Suppressor macrophage treated with lipopolysaccharide for 4 hours (primary cell): Measurements from ENCODE around the gene TGFB2.

Experiments
- DNase-seq: peaks from one replicate; pipeline ENCODE4 v3.0.0-alpha.2; 2020

The TGFB2 gene

DNA sequence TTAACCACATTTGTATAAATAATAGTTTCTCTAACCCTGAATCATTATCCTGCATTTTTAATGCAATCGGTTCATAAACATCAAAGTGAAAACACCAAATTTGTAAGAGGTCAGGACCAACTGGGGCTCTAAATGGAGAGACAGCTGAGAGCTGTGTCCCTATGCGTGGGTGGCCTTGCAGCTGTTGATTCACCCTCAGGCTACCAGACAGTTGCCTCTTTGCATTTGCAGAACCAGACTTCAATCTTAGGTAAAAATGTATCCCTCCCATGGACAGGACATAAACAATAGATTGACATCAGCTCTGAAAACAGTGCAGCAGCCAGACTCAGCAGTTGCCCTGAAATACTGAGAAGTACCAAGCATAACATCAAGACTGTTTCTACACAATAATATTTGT, 8.8 kb upstream of the TGFB2 start:
- no peak for DNase-seq

DNA sequence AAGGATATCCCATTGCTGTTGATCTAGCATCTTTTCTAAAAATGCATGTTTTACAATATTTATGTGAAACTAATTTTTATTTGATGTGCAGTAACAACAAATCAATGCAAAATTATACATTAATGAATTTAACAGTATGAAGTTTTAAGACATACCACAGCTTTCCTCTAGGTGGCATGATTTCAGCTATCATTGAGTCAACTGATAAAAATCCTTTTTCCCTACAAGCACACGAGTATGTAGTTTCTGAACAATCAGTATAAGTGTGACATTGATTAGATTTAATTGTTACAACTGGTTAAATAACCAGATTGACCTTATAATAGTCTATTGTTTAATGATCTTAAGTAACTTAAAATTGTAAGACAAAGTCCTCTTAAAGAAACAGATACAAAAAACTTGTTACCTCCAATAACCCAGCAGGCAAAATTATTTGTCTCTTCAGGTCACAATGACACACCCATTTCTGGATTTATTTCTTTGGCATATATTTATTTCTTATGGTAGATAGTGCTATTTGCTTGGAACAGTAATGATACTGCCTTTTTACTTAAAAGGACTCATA, 5.8 kb upstream of the TGFB2 start:
- peak; percentile 54 for DNase-seq

DNA sequence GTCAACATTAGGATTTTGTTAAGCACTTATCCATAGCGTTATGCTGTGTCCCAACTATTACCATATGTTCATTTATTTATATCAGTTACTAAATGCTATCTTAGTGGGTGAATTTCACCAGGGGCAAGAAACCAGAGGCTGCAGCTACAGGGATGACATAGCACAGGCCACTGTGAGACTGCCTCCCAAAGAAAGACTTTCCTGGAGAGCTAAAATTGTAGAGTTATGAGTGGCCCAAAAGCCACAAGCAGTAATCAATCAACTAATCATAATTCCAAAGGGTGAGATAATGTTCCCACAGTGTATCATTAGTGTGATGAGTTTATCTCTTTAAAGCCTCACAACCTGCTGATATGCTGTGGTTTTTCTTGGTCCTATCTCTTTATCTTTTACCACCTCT, 3.8 kb upstream of the TGFB2 start:
- DNase-seq: no peak

DNA sequence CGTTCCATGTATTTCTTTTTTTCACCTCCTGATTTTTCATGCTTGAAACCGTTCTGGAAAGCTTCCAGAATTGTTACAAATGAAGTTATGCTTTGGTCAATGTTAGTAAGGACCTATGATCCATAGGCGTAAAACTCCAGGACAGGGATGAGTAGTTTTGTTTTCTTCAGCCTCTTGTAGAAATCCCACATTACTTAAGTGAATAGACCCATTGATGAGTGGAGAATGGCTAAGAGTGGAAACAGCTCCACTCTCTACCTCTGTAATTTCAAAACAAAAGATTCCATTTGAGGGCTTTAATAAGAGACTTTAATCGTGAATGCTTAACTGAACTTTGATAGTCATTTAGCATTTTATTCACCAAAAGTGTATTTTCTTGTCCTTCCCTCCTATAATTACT, 3.0 kb upstream of the TGFB2 start:
- no peak for DNase-seq

DNA sequence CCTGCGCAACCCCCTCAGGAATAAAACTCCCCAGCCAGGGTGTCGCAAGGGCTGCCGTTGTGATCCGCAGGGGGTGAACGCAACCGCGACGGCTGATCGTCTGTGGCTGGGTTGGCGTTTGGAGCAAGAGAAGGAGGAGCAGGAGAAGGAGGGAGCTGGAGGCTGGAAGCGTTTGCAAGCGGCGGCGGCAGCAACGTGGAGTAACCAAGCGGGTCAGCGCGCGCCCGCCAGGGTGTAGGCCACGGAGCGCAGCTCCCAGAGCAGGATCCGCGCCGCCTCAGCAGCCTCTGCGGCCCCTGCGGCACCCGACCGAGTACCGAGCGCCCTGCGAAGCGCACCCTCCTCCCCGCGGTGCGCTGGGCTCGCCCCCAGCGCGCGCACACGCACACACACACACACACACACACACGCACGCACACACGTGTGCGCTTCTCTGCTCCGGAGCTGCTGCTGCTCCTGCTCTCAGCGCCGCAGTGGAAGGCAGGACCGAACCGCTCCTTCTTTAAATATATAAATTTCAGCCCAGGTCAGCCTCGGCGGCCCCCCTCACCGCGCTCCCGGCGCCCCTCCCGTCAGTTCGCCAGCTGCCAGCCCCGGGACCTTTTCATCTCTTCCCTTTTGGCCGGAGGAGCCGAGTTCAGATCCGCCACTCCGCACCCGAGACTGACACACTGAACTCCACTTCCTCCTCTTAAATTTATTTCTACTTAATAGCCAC, 696 bp downstream of the TGFB2 start:
- DNase-seq: peak; percentile 37

DNA sequence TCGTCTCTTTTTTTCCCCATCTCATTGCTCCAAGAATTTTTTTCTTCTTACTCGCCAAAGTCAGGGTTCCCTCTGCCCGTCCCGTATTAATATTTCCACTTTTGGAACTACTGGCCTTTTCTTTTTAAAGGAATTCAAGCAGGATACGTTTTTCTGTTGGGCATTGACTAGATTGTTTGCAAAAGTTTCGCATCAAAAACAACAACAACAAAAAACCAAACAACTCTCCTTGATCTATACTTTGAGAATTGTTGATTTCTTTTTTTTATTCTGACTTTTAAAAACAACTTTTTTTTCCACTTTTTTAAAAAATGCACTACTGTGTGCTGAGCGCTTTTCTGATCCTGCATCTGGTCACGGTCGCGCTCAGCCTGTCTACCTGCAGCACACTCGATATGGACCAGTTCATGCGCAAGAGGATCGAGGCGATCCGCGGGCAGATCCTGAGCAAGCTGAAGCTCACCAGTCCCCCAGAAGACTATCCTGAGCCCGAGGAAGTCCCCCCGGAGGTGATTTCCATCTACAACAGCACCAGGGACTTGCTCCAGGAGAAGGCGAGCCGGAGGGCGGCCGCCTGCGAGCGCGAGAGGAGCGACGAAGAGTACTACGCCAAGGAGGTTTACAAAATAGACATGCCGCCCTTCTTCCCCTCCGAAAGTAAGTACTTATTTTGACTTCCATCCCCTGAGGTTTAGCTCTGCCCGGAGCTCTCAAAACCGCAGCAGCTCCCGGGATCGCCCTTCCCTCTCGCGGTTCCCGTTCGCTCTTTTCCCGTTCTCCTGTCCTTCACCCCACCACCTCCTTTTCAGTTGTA, 1.5 kb downstream of the TGFB2 start:
- peak; percentile 24 for DNase-seq

DNA sequence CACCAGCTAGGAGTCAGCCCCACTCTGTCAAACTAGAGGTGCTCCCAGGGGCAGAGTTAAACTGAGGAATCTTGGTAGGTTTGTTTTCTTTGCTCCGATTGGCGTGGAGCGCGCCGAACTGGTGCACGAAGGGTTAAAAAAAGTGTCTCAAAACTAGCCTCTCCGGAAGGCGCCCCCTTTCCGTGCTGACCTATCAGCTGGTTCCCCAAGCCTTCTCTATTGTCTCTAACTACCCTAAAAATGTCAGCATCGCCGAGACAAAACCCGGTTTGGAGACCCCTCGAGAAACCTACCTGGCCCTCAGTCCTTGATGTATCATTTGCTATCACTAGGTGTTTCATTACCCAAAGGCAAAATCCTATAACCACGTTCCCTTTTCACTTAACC, 2.2 kb downstream of the TGFB2 start:
- DNase-seq: no peak

DNA sequence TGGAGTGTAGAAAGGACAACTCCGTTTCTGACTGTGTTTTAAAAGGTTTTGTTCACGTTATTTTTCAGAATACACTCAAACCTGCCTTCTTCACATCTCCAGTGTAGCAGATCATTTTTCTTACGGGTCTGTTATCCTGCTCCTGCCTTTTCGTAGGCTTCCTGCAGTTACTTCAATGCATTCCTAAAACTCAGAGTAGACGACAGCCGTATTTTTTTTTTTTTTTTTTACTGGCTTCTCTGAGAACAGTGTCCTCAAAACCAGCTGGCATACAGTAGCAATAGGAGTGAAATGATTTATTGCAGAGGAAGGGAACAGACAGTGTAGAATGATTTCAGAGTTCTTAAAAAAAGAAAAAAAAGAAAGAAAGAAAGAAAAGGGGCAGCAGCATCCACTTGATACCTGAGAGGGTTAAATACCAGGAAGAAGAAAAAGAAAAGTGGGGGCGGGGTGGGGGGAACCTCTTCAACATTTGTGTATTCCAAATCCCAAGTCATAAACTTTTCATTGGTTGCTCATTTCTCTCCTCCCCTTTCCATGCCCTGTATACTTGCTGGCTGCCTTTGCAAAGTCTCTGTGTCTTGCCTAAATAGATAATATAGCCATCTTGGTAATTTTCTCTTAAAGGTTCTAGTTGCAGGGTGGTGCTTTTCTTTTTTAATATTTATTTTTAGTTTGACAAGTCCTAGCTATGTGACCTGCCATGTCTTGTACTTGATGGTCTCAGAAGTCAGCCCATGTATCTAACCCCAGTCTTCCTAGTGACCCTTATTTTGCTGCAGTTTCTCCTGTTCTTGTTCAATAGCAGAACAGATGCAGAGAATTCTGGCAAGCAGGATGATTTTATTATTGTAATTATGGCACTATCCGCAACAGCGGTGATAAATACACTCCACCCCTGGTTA, 2.8 kb downstream of the TGFB2 start:
- DNase-seq: no peak

DNA sequence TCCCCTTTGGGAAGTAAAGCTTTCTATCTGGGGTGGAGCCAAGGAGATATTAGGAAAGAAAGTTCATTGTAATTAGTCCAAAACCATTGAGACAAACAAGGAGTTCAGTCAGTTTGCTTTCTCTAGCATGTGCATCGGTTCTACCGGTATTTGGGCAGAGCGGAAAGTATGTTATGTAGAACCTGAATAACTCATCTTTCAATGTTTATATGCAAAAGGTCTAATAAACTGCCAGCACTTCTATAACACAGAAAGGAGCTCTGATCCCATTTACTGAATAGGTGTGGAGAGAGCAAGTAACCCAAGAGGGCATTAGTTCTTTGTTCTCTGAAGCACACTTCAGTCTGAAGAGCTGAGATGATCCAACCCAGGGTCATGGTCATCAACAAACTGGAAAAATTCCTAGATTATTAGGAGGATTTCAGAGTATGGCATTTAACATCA, 3.5 kb downstream of the TGFB2 start:
- DNase-seq: no peak

DNA sequence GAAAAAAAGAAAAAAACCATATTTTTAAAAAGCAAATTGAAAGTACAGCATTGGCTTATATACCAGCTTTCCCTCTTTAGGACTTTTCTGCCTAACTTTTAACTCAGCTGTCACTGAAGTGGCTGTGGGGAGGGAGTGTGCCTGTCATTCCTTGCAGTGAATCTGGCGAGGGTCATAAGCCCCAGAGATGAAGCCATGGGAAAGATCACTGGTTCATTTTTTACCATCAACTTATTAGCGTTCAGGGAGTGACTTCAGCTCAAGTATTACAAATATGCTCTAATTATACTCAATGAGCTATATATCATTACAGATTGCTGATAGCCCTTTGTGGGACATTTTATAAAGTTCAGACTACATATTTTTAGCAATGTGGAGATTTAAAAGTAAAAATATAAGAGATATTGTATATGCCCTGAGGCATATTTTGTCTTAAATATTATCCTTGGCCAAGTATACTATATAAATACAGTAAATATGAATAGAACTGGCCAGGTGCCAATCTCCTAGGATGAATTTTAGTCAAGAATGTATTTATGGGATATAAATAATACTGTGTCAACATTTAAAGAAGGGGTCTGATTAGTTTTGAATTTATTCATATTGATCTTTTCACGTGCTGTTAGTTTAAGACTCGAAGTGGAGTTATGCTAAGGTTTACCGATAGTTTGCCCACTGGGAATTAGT, 4.4 kb downstream of the TGFB2 start:
- DNase-seq: no peak

DNA sequence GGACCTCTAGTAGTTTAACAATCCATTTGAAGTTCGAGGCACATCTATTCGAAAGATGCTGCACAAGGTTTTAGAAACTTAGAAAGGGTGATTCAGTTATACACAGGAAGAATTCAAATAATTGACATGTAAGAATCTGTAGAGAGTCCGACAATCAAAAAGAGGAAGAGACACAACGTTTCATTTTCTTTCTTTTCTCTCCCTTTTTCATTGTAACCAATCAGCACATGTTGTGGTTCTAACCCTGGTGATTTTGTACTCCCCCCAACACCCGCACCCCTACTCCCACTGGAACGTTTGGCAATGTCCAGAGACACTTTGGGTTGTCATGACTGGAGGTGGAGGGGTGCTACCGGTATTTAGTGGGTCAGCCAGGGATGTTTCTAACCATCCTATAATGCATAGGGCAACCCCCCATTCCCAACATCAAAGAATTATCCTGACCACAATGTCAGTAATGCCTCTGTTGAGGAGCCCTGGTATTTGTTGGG, 4.9 kb downstream of the TGFB2 start:
- peak; percentile 21 for DNase-seq

DNA sequence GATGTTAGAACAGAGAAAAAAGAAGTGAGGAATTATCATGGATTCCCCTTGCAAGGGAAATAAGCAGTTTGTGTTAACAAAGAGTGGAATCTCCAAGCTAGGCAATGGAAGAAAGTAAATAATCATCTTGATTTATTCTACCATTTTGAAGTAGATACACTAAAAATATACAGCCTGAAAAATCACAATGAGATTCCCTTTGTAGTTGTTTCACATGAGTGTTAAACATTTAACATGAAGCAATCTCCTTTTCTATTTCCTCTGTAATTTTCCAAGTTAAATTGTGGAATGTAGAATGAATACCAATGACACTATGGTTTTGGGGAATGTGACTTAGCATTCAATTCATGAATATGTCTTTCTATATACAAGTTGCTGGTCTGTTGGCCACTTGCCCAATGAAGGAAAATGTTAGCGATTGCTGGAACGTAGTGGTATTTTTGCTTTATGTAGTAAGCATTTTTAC, 5.7 kb downstream of the TGFB2 start:
- peak; percentile 39 for DNase-seq

DNA sequence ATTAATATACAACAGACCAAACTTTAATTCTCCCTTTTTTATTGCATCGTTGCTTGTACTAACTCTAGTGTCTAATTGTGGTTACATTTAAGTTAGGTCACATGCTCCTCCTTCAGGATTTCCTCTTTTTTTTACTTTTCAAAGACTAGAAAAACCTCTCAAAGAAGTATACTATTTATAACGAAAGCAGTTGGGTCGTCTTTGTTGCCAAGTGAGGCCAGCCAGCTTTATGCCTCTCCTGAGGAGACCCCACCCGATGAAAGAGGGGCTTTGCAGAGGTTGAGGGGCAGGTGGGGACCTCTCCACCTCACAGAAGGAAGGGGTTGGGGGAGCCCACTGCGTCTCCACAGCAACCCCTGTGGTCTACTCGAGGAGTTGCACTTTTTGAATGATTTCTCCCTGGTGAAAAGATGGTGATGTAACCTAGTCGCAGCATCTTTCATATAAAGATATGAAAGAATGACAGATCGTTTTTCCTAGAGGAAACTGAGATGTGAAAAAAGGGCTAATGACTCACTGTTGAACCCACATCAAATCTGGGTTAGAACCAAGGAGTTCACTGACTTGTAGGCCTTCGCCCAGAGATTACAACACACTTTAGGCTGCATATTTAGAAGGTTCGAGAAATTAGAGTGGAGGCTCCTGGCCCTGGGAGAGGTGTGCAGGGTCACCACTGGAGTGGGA, 6.4 kb downstream of the TGFB2 start:
- peak; percentile 58 for DNase-seq

DNA sequence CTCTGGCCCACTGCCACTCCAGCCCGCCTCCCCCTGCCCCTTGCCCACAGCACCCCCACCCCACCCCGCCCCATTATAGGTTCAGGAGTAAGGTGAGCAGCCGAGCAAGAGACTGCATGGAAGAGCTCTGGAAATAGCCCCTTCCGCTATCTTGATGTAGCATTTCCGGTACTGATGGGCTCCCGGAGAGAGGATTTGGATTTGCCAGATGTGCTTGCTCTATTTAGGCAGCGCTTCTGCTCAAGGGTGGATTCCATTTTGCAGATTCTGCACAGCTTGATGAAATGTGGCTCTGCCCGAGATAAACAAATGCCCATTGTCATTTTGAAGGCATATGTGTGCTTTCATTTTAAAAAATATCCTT, 6.9 kb downstream of the TGFB2 start:
- no peak for DNase-seq

DNA sequence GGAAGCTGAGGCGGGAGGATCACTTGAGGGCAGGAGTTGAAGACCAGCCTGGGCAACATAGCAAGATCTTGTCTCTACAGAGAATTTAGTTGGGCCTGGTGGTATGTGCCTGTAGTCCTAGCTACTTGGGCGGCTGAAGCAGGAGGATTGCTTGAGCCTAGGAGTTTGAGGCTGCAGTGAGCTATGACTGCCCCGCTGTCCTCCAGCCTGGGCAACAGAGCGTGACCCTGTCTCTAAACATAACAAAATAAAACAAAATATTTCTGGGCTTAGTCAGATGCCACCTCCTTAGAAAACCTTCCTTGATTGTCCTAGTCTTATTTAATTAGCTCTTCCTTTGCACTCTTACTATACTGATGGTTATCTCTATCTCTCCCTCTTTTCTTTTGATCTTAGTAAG, 8.5 kb downstream of the TGFB2 start:
- no peak for DNase-seq

DNA sequence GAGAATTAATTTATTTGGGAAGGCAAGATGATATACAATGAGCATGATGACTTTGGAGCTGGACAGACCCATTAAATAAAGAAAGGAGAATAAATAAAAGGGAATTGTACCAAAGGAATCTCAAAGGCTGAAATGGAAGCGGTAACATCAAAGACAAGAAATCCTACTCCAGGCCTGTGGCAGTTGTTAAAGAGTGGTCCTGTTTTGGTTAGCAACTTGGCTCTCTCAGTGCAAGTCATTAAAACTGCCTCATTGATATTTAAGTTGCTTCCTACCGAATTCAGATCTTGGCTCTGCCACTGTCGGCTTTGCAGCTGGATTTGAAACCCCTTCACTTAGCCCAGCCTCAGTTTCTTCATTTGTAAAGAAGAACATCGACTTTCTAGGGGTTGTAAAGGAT, 10.1 kb downstream of the TGFB2 start:
- DNase-seq: no peak

DNA sequence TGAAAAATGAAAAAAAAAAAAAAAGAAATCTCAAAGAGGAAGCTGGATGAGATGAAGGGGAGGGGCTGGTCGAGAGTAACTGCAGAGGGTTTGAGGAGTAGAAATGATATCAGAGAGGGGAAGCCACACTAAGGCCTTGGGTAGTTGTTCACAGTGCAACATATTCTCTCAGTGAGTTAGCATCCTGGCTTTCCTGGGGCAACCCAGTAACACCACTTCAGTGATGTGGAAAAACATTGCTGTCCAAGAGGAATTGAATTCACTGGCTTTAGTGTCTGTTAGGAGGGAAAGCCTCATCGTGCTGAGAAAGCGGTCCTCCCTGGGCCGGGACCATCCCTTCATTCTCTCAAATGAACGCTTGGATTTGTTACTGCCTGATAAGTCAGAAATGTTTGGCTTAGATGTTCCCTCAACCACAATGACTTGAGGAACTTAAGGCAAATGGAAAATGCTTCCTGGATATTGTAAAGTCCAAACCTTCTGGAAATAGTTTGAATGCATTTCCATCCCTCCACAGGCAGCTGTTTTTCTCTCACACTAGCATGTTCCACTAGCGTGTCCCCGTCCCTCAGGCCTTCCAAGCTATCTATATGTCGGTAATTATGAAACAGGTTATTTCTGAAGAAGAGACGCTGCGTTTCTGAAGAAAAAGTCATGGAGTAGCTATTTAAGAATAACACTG, 12.2 kb downstream of the TGFB2 start:
- DNase-seq: peak; percentile 12

DNA sequence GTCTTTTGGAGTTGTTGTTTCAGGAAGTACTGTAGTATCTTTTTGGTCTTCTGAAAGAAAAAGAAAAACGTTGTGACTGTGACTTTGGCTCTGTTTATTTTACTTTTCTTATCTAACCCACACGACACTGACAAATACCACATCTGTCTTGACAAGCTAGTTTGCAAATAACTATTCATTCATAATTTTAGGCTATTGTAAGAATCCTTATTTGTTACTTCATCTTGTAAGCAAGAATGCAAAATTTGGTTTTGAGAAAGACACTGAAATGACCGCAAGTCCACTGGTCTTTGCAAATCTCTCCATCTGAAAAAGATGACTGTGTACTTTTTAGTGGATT, 12.7 kb downstream of the TGFB2 start:
- DNase-seq: no peak

DNA sequence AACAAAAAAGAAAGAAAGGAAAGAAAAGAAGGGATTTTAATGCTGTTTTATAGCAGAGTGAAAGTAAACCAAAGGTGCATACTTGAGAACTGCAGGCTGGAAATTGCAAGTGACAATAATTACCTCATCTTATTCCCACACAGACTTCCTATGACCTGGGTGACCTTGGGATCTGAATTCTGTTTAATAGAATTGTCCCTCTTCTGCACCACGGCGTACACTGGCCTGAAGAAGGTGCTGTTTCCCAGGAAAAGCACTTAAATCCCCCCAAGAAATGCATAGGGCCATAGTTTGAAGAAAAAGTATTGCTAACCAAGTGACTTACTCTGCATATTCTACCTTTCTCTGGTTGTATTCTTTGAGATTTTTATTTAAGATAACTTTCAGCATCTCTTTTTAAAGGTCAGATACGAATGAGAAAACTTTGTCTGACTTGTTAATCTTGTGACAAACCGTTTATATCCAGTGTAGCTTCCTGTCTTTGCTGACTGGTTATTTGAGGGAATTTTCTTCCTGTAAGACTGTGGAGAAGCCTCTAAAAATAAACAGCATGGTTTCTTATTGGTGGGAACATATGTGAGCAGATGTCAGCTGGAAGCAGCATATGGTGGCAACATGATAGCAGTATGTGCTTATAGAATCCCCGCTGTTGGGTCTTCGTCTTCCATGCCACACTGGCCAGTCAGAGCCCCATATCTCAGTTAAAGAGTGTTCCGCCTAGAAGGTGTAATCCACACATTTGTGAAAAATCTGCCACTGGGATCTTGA, 16.3 kb downstream of the TGFB2 start:
- no peak for DNase-seq

DNA sequence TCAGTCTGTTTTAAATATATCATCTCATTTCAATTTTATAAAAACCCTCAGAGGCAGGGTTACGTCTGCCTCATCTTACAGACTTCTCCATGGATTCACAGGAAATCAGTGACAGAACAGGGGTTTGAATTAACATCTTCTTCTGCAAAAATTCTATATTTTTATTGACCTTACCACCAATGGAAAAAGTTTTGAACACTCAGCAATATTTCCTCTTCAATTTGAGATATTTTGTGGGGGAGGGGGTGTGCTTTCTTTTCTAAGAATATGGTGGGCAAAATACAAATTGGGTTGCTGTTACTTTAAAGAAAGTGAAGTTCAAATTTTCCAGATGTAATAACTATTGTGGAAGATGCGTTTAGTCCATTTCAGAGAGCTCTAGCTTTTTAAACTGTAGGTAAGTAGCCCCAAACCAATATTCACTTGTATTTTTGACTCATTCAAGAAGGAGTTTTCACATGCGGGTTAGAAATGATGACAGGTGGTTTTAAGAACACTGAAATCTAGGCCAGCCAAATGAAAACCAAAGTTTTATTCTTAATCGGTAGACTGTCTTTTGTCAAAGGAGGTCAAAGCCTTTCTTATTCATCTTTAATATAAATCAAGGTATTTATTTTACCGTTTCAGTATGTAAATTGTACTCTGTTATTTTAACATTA, 17.4 kb downstream of the TGFB2 start:
- no peak for DNase-seq
